Body of pancreas (tissue), 4 donors: ENCODE measurements around the gene GNAI1.

Experiments used
- POLR2A ChIP-seq, 3 donors: fragments of 450-650 bp; IDR thresholded peaks; one replicate each; pipeline ENCODE4 v1.6.1; 2016; ENCODE audit warnings: antibody characterized with exemption in 3 of 3, mild to moderate bottlenecking in 2 of 3
- TF ChIP-seq, protein P1 (sequence below), 7 experiments: fragments of 450-650 bp in 4 of 7; fragments of 200-600 bp in 3 of 7; sonication (generic) in 3 of 7; IDR thresholded peaks; one replicate each; pipeline ENCODE4 v1.5.1; 2016 to 2019; ENCODE audit warnings: antibody characterized with exemption in 7 of 7

DNA sequence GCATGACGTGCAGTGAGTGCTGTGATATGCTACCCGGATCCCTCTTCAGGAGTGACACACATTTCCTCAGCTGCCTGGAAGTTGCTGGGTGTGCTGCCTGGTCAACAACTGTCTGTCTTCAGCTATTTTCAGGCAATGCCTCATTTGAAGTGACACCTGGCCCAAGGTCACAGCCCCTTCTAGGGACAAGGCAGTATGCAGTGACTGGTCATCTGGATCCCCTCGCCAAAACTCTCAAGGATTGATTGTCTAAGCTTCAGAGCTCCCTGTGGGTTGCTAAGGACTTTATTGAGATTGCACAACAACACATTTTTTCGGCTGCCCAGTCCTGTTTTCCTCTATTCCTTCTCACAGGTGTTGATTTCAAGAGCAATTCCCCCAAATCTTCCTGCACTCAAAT lies 108.8 kb downstream of the GNAI1 start:
- TF ChIP-seq, protein P1, sequence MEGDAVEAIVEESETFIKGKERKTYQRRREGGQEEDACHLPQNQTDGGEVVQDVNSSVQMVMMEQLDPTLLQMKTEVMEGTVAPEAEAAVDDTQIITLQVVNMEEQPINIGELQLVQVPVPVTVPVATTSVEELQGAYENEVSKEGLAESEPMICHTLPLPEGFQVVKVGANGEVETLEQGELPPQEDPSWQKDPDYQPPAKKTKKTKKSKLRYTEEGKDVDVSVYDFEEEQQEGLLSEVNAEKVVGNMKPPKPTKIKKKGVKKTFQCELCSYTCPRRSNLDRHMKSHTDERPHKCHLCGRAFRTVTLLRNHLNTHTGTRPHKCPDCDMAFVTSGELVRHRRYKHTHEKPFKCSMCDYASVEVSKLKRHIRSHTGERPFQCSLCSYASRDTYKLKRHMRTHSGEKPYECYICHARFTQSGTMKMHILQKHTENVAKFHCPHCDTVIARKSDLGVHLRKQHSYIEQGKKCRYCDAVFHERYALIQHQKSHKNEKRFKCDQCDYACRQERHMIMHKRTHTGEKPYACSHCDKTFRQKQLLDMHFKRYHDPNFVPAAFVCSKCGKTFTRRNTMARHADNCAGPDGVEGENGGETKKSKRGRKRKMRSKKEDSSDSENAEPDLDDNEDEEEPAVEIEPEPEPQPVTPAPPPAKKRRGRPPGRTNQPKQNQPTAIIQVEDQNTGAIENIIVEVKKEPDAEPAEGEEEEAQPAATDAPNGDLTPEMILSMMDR (IDR thresholded peaks at IDR 0.05): no peak
- TF ChIP-seq POLR2A (IDR thresholded peaks at IDR 0.05): no peak
